Activated CD8-positive, alpha-beta memory T cell treated with anti-CD3 and anti-CD28 coated beads for 36 hours (primary cell): ENCODE data around the gene HOMEZ. TPM values are rescaled to one million over a fixed set of nuclear protein-coding genes. Genes with fewer than 3 reads are reported as not detected.

ENCODE experiments used
- CTCF ChIA-PET: fragments of 350-600 bp; sonication (Branson Sonifier 250); formaldehyde crosslinking; loops from one replicate; lab custom pipeline; 2021; ENCODE audit warnings: antibody characterized with exemption; lab: Charles Lee
- POLR2A ChIA-PET: fragments of 350-600 bp; sonication (Branson Sonifier 250); formaldehyde crosslinking; loops from one replicate; lab custom pipeline; 2021; ENCODE audit warnings: antibody characterized with exemption; lab: Charles Lee
- total RNA-seq, 2 experiments: library from RNA; stranded (reverse); gene quantifications; one replicate each; pipeline ENCODE4 v1.2.3, GENCODE V29; 2021

The HOMEZ gene
- total RNA-seq, 2 experiments from 2014 or later = 13.7 to 15.6 TPM

- CTCF ChIA-PET = interaction anchor here (0.6 to 7.1 kb wide), 9 partner anchors 9 to 258 kb away, joined by 3 to 47 read pairs (median 3); partner anchors contain the start of genes HOMEZ and PPP1R3E
Measured at GRCh38 chr14:23319746-23320583, 34.0 kb upstream of the HOMEZ start.

GRCh38 chr14:23316300-23316699 is 30.4 kb upstream of the HOMEZ start:
- CTCF ChIA-PET = no interaction called here

More at GRCh38 chr14:23319746-23320583, 34.0 kb upstream of the HOMEZ start:
- POLR2A ChIA-PET = interaction anchor here (0.6 to 2.9 kb wide), 4 partner anchors 12 to 29 kb away, joined by 3 to 73 read pairs (median 6); partner anchors contain the start of genes BCL2L2 and PPP1R3E

GRCh38 chr14:23310546-23310945 is 24.6 kb upstream of the HOMEZ start:
- CTCF ChIA-PET = interaction anchor here (1.4 kb wide), 1 partner anchor 8 kb away, joined by 3 read pairs; the partner anchor contains the start of gene PPP1R3E
- POLR2A ChIA-PET = interaction anchor here (1.4 kb wide), 1 partner anchor 11 kb away, joined by 4 read pairs; the partner anchor contains the start of gene PABPN1

More at GRCh38 chr14:23316300-23316699, 30.4 kb upstream of the HOMEZ start:
- POLR2A ChIA-PET = no interaction called here

- CTCF ChIA-PET = interaction anchor here (1.0 to 1.3 kb wide), 3 partner anchors 9 to 13 kb away, joined by 3 to 5 read pairs (median 3); no protein-coding TSS in a partner anchor
- POLR2A ChIA-PET = no interaction called here
Measured at GRCh38 chr14:23308721-23309445, 23.0 kb upstream of the HOMEZ start.

- POLR2A ChIA-PET = interaction anchor here (0.7 kb wide), 1 partner anchor 12 kb away, joined by 3 read pairs; no protein-coding TSS in a partner anchor
- CTCF ChIA-PET = interaction anchor here (1.0 to 1.3 kb wide), 3 partner anchors 10 to 14 kb away, joined by 3 to 5 read pairs (median 3); no protein-coding TSS in a partner anchor
Measured at GRCh38 chr14:23307687-23308644, 22.0 kb upstream of the HOMEZ start.

GRCh38 chr14:23307146-23307530 is 21.2 kb upstream of the HOMEZ start:
- POLR2A ChIA-PET = no interaction called here
- CTCF ChIA-PET = no interaction called here

GRCh38 chr14:23306412-23307145 is 20.6 kb upstream of the HOMEZ start, which contains the start of gene BCL2L2:
TSS of gene BCL2L2 (plus strand) at chr14:23306833. CDS start at chr14:23307768, 935 bp downstream.
- ChIA-PET POLR2A (interaction anchor here (1.3 kb wide), 1 partner anchor 14 kb away, joined by 5 read pairs; the partner anchor contains the start of gene PABPN1), CTCF (no interaction called here)

GRCh38 chr14:23302290-23303225 is 16.6 kb upstream of the HOMEZ start, which contains the start of gene PPP1R3E:
TSS of gene PPP1R3E (minus strand) at chr14:23302859. CDS start at chr14:23302576, 283 bp downstream.
- ChIA-PET POLR2A (interaction anchor here (0.5 to 3.4 kb wide), 11 partner anchors 16 to 1743 kb away, joined by 3 to 73 read pairs (median 4); partner anchors contain the start of genes ACIN1, C14orf119, HOMEZ and PABPN1), CTCF (interaction anchor here (0.6 to 4.5 kb wide), 11 partner anchors 7 to 732 kb away, joined by 3 to 47 read pairs (median 5); partner anchors contain the start of genes ACIN1, C14orf119, HOMEZ and PABPN1)

GRCh38 chr14:23301969-23302289 is 16.0 kb upstream of the HOMEZ start:
- ChIA-PET POLR2A (interaction anchor here (0.9 to 3.4 kb wide), 6 partner anchors 16 to 207 kb away, joined by 3 to 73 read pairs (median 5); partner anchors contain the start of genes ACIN1, C14orf119, HOMEZ and PABPN1), CTCF (interaction anchor here (1.3 to 4.5 kb wide), 9 partner anchors 9 to 732 kb away, joined by 3 to 47 read pairs (median 5); partner anchors contain the start of genes ACIN1, C14orf119, HOMEZ and PABPN1)

- CTCF ChIA-PET = interaction anchor here (1.3 to 4.5 kb wide), 7 partner anchors 11 to 294 kb away, joined by 3 to 47 read pairs (median 7); partner anchors contain the start of genes ACIN1, C14orf119, HOMEZ and PABPN1
- POLR2A ChIA-PET = interaction anchor here (0.9 to 3.4 kb wide), 6 partner anchors 16 to 207 kb away, joined by 3 to 73 read pairs (median 5); partner anchors contain the start of genes ACIN1, C14orf119, HOMEZ and PABPN1
Measured at GRCh38 chr14:23301288-23301968, 15.5 kb upstream of the HOMEZ start.

GRCh38 chr14:23300687-23301223 is 14.8 kb upstream of the HOMEZ start:
- ChIA-PET POLR2A (interaction anchor here (0.6 to 3.4 kb wide), 5 partner anchors 14 to 208 kb away, joined by 3 to 73 read pairs (median 3); partner anchors contain the start of genes ACIN1, HOMEZ and PABPN1), CTCF (interaction anchor here (1.4 to 4.5 kb wide), 6 partner anchors 10 to 206 kb away, joined by 5 to 47 read pairs (median 8); partner anchors contain the start of genes ACIN1, C14orf119, HOMEZ and PABPN1)

- POLR2A ChIA-PET = interaction anchor here (0.6 to 3.4 kb wide), 4 partner anchors 14 to 208 kb away, joined by 3 to 73 read pairs (median 3); partner anchors contain the start of genes ACIN1, HOMEZ and PABPN1
- CTCF ChIA-PET = interaction anchor here (1.9 to 4.5 kb wide), 4 partner anchors 10 to 205 kb away, joined by 5 to 47 read pairs (median 14); partner anchors contain the start of genes ACIN1, C14orf119 and PABPN1
Measured at GRCh38 chr14:23299986-23300686, 14.2 kb upstream of the HOMEZ start.

GRCh38 chr14:23299211-23299957 is 13.5 kb upstream of the HOMEZ start:
- POLR2A ChIA-PET = interaction anchor here (1.5 kb wide), 1 partner anchor 13 kb away, joined by 3 read pairs; the partner anchor contains the start of gene HOMEZ

More at GRCh38 chr14:23299211-23299957, 13.5 kb upstream of the HOMEZ start:
- CTCF ChIA-PET = interaction anchor here (1.3 to 3.8 kb wide), 3 partner anchors 9 to 179 kb away, joined by 3 to 20 read pairs (median 5); no protein-coding TSS in a partner anchor
